ENCODE measurements around the gene SAMD8. TPM values are rescaled to one million over a fixed set of nuclear protein-coding genes. Genes with fewer than 3 reads are reported as not detected.
A peak's percentile ranks its signal among the peaks of the same experiment; 100 is the strongest.
"Not testable (repeated sequence)": the region's sequence is repeated elsewhere in the genome, so short reads cannot be mapped to it uniquely, and the experiment has no call there.

Gene SAMD8
- total RNA-seq, 2 donors from 2014 or later: 20.9 to 23.5 TPM

- not testable (repeated sequence) for ATAC-seq; H3K27ac Mint-ChIP-seq; DNase-seq (ENCODE audit: low spot score); H3K4me3 Mint-ChIP-seq; H3K27me3 Mint-ChIP-seq; H3K36me3 Mint-ChIP-seq; H3K9me3 Mint-ChIP-seq
- peaks cover 17 to 26% of the 10 kb centered on the region in 2 donors for H3K4me1 Mint-ChIP-seq (ENCODE audit: low read depth in 2 of 2)
These were observed 4.6 kb upstream of the SAMD8 start for GRCh38 chr10:75106891-75107290.

GRCh38 chr10:75107756-75108683 is 3.4 kb upstream of the SAMD8 start:
- Mint-ChIP-seq H3K4me1 (ENCODE audit: low read depth in 2 of 2) (peaks cover 26 to 37% of the 10 kb centered on the region in 2 donors), H3K27me3 (no peaks in the 10 kb centered on the region), H3K27ac (peak overlapping the region in 1 of 2 donors; percentile 39), H3K9me3 (peaks cover 3% of the 10 kb centered on the region), H3K36me3 (no peaks in the 10 kb centered on the region), H3K4me3 (no peak overlapping the region)
- ATAC-seq (no peak), DNase-seq (ENCODE audit: low spot score) (no peak)

- H3K27me3 Mint-ChIP-seq: no peaks in the 10 kb centered on the region
- no peaks in the 10 kb centered on the region for H3K36me3 Mint-ChIP-seq
These were observed 2.6 kb upstream of the SAMD8 start for GRCh38 chr10:75108684-75109458.

GRCh38 chr10:75109459-75109778 is 2.0 kb upstream of the SAMD8 start:
- peaks cover 31 to 45% of the 10 kb centered on the region in 2 donors for H3K4me1 Mint-ChIP-seq (ENCODE audit: low read depth in 2 of 2)
- peak overlapping the region; percentile 90 for H3K4me3 Mint-ChIP-seq
- ATAC-seq (no peak), DNase-seq (ENCODE audit: low spot score) (no peak)
- no peaks in the 10 kb centered on the region for H3K27me3 Mint-ChIP-seq
- peak overlapping the region; percentile 94 to 95 for H3K27ac Mint-ChIP-seq
- H3K36me3 Mint-ChIP-seq: no peaks in the 10 kb centered on the region
- H3K9me3 Mint-ChIP-seq: peaks cover 3% of the 10 kb centered on the region

More at GRCh38 chr10:75108684-75109458, 2.6 kb upstream of the SAMD8 start:
- Mint-ChIP-seq H3K27ac (peak overlapping the region; percentile 94 to 95), H3K4me1 (ENCODE audit: low read depth in 2 of 2) (peaks cover 31 to 45% of the 10 kb centered on the region in 2 donors), H3K4me3 (peak overlapping the region; percentile 90), H3K9me3 (peaks cover 3% of the 10 kb centered on the region)
- DNase-seq (ENCODE audit: low spot score) (no peak), ATAC-seq (no peak)

GRCh38 chr10:75110006-75110632 is 1.3 kb upstream of the SAMD8 start:
- Mint-ChIP-seq H3K4me1 (ENCODE audit: low read depth in 2 of 2) (peaks cover 36 to 50% of the 10 kb centered on the region in 2 donors), H3K27me3 (no peaks in the 10 kb centered on the region), H3K27ac (peak overlapping the region; percentile 94 to 95), H3K36me3 (no peaks in the 10 kb centered on the region), H3K9me3 (peaks cover 3% of the 10 kb centered on the region), H3K4me3 (peak overlapping the region; percentile 90)
- ATAC-seq (no peak), DNase-seq (ENCODE audit: low spot score) (no peak)

- no peak for DNase-seq (ENCODE audit: low spot score)
- peak; percentile 4 to 34 for ATAC-seq
- Mint-ChIP-seq H3K9me3 (peaks cover 3% of the 10 kb centered on the region), H3K27ac (peak overlapping the region; percentile 94 to 95), H3K36me3 (no peaks in the 10 kb centered on the region), H3K4me3 (peak overlapping the region; percentile 90), H3K4me1 (ENCODE audit: low read depth in 2 of 2) (peaks cover 40 to 56% of the 10 kb centered on the region in 2 donors), H3K27me3 (no peaks in the 10 kb centered on the region)
These were observed 637 bp downstream of the SAMD8 start for GRCh38 chr10:75111907-75112679.

GRCh38 chr10:75115137-75115536 is 3.7 kb downstream of the SAMD8 start:
- ATAC-seq: no peak
- no peaks in the 10 kb centered on the region for H3K36me3 Mint-ChIP-seq
- no peak for DNase-seq (ENCODE audit: low spot score)
- H3K9me3 Mint-ChIP-seq: no peaks in the 10 kb centered on the region
- no peaks in the 10 kb centered on the region for H3K27me3 Mint-ChIP-seq
- peak overlapping the region; percentile 26 to 58 for H3K27ac Mint-ChIP-seq
- H3K4me1 Mint-ChIP-seq (ENCODE audit: low read depth in 2 of 2): peaks cover 39 to 49% of the 10 kb centered on the region in 2 donors
- no peak overlapping the region for H3K4me3 Mint-ChIP-seq

GRCh38 chr10:75116941-75117775 is 5.7 kb downstream of the SAMD8 start:
- H3K9me3 Mint-ChIP-seq; H3K27me3 Mint-ChIP-seq; H3K36me3 Mint-ChIP-seq; H3K27ac Mint-ChIP-seq; H3K4me3 Mint-ChIP-seq; DNase-seq (ENCODE audit: low spot score); ATAC-seq: not testable (repeated sequence)
- H3K4me1 Mint-ChIP-seq (ENCODE audit: low read depth in 2 of 2): peaks cover 27 to 33% of the 10 kb centered on the region in 2 donors

- H3K36me3 Mint-ChIP-seq: no peaks in the 10 kb centered on the region
- DNase-seq (ENCODE audit: low spot score): no peak
- H3K9me3 Mint-ChIP-seq: no peaks in the 10 kb centered on the region
- H3K4me1 Mint-ChIP-seq (ENCODE audit: low read depth in 2 of 2): peaks cover 20 to 25% of the 10 kb centered on the region in 2 donors
- no peak overlapping the region for H3K4me3 Mint-ChIP-seq
- no peak overlapping the region for H3K27ac Mint-ChIP-seq
- H3K27me3 Mint-ChIP-seq: no peaks in the 10 kb centered on the region
- ATAC-seq: no peak
These were observed 6.5 kb downstream of the SAMD8 start for GRCh38 chr10:75117995-75118394.

- H3K36me3 Mint-ChIP-seq; H3K4me3 Mint-ChIP-seq; ATAC-seq; H3K9me3 Mint-ChIP-seq; DNase-seq (ENCODE audit: low spot score); H3K27ac Mint-ChIP-seq; H3K27me3 Mint-ChIP-seq: not testable (repeated sequence)
- peaks cover 15% of the 10 kb centered on the region in 2 donors for H3K4me1 Mint-ChIP-seq (ENCODE audit: low read depth in 2 of 2)
These were observed 8.1 kb downstream of the SAMD8 start for GRCh38 chr10:75119444-75120066.

- peaks cover 12% of the 10 kb centered on the region in 2 donors for H3K4me1 Mint-ChIP-seq (ENCODE audit: low read depth in 2 of 2)
- no peak overlapping the region for H3K4me3 Mint-ChIP-seq
- H3K27ac Mint-ChIP-seq: no peak overlapping the region
- H3K9me3 Mint-ChIP-seq: no peaks in the 10 kb centered on the region
- no peaks in the 10 kb centered on the region for H3K36me3 Mint-ChIP-seq
- DNase-seq (ENCODE audit: low spot score): no peak
- no peak for ATAC-seq
- no peaks in the 10 kb centered on the region for H3K27me3 Mint-ChIP-seq
These were observed 9.9 kb downstream of the SAMD8 start for GRCh38 chr10:75121322-75121721.

- Mint-ChIP-seq H3K27me3 (no peaks in the 10 kb centered on the region), H3K9me3 (no peaks in the 10 kb centered on the region), H3K27ac (no peak overlapping the region), H3K36me3 (no peaks in the 10 kb centered on the region), H3K4me1 (ENCODE audit: low read depth in 2 of 2) (peaks cover 12% of the 10 kb centered on the region in 2 donors), H3K4me3 (no peak overlapping the region)
- ATAC-seq (no peak), DNase-seq (ENCODE audit: low spot score) (no peak)
These were observed 11.0 kb downstream of the SAMD8 start for GRCh38 chr10:75122505-75122904.

All from natural killer cell treated with Interleukin-12 subunit alpha and Interleukin-12 subunit beta and Interleukin-15 and Interleukin-18, amount 100 ng/mL, for 72 hours (primary cell).